ENCODE data around the gene PLCG2.

Gene PLCG2

DNA sequence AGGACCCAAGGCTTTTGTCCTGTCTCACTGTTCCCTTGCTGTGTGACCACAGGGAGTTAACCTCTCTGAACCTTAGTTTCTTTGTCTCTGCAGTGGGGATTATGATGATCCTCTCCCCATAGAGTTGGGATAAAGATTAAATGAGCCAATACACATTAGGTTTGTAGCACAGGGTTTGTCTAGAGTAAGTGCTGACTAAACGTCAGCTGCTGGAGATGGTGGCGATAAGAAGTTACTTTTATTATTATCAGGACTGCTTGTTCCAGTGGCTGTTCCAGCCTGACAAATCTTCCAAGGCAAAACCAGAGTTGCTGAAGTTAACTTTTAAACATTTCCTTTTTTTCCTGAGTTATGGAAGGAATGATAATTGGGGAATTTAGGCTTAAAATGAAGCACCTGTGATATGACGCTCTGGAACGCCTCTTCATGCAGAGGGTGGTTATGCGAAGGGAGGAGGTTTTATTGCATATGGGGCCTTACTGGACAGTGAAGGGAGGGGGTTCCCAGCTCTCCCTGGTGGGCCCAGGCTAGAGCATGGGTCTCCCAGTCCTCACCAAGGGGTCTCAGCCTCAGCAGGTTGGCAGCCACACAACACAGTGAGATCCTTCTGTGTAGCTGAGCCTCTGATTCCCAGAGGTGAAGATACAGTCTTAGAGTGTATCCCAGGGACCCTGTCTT, 35.8 kb downstream of the PLCG2 start:
- POLR2A ChIA-PET, result no interaction called here
- CTCF ChIA-PET, result no interaction called here

DNA sequence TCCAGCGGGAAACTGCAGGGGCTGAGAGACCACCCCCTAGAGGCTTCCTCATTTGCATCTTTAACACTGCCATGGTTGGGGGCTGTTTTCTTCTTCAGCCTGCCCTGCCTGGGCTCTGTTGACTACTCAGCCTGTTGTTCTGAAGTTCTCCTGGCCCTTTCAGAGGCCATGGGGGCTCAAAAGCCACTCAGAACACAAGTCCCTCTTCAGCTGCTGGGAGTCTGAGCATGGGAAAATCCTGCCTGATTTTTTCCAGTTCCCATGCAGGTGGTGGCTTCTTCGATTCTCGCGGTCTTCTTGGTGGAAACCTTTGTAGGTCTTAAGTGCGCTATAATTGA, 36.3 kb downstream of the PLCG2 start:
- TF ChIP-seq, protein P1, sequence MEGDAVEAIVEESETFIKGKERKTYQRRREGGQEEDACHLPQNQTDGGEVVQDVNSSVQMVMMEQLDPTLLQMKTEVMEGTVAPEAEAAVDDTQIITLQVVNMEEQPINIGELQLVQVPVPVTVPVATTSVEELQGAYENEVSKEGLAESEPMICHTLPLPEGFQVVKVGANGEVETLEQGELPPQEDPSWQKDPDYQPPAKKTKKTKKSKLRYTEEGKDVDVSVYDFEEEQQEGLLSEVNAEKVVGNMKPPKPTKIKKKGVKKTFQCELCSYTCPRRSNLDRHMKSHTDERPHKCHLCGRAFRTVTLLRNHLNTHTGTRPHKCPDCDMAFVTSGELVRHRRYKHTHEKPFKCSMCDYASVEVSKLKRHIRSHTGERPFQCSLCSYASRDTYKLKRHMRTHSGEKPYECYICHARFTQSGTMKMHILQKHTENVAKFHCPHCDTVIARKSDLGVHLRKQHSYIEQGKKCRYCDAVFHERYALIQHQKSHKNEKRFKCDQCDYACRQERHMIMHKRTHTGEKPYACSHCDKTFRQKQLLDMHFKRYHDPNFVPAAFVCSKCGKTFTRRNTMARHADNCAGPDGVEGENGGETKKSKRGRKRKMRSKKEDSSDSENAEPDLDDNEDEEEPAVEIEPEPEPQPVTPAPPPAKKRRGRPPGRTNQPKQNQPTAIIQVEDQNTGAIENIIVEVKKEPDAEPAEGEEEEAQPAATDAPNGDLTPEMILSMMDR (IDR thresholded peaks at IDR 0.05; ENCODE audit: insufficient read depth, low read length, missing control alignments), result no peak
- no peak for DNase-seq (ENCODE audit: low read depth, low spot score)
- POLR2A ChIA-PET, result no interaction called here
- CTCF ChIA-PET, result no interaction called here
- H3K4me3 ChIP-seq (ENCODE audit: low read depth, low read length), result no peak overlapping the region

More for the DNA sequence above, 35.8 kb downstream of the PLCG2 start:
- DNase-seq (ENCODE audit: low read depth, low spot score), result no peak
- H3K4me3 ChIP-seq (ENCODE audit: low read depth, low read length), result no peak overlapping the region
- TF ChIP-seq, protein P1 (IDR thresholded peaks at IDR 0.05; ENCODE audit: insufficient read depth, low read length, missing control alignments), result no peak

DNA sequence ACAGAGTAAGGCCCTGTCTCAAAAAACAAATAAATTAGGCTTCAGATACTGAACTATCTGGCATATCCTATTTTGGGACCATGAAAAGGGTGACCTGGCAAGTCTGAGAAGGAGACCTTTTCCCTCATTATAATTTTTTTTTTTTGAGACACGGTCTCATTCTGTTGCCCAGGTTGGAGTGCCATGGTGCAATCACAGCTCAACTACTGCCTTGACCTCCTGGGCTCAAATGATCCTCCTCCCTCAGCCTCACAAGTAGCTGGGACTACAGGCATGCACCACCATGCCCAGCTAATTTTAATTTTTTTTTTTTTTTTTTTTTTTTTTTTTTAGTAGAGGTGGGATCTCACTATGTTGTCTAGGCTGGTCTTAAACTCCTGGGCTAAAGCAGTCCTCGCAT, 37.3 kb downstream of the PLCG2 start:
- CTCF ChIA-PET, result no interaction called here
- POLR2A ChIA-PET, result no interaction called here
- no peak overlapping the region for H3K4me3 ChIP-seq (ENCODE audit: low read depth, low read length)
- TF ChIP-seq, protein P1 (IDR thresholded peaks at IDR 0.05; ENCODE audit: insufficient read depth, low read length, missing control alignments), result no peak
- DNase-seq (ENCODE audit: low read depth, low spot score), result no peak

DNA sequence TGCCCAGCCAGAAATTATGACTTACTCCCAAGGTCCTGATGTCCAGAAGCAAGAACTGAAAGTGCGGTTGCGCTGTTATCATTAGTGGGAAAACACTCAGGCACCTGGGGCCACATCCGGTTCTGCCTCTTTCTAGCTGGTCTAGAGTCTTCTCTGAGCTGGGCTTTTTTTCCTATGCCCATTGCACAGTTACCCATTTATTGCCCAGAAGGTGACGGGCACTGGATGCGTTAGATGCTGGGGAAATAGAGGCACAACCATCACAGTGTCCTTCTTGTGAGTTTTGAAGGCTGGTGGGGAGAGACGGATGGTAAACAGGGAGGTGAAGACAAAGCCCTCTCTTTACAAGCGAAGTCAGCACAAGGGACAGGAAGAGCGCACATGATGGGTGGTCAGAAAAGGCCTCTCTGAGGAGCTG, 37.7 kb downstream of the PLCG2 start:
- TF ChIP-seq, protein P1 (IDR thresholded peaks at IDR 0.05; ENCODE audit: insufficient read depth, low read length, missing control alignments), result no peak
- no peak overlapping the region for H3K4me3 ChIP-seq (ENCODE audit: low read depth, low read length)
- POLR2A ChIA-PET, result no interaction called here
- CTCF ChIA-PET, result no interaction called here
- DNase-seq (ENCODE audit: low read depth, low spot score), result no peak

DNA sequence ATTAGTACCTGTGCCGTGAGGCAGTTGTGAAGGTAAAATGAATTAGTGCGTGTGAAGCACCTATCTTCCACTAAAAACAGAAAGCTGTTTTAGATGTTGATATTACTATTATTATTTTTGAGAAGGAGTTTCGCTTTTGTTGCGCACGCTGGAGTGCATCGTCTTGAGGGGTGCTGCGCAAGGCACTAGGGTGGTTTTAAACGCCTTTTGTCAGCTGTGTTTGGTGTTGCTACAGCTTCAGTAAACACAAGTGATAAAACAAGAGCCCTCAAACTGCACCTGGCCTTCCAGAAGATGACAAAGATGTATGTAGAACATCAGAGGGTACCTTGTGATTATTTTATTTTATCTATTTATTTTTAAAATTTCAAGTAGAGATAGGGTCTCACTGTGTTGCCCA, 38.2 kb downstream of the PLCG2 start:
- ChIA-PET POLR2A (no interaction called here), CTCF (no interaction called here)
- H3K4me3 ChIP-seq (ENCODE audit: low read depth, low read length), result no peak overlapping the region
- no peak for DNase-seq (ENCODE audit: low read depth, low spot score)
- TF ChIP-seq, protein P1 (IDR thresholded peaks at IDR 0.05; ENCODE audit: insufficient read depth, low read length, missing control alignments), result no peak

DNA sequence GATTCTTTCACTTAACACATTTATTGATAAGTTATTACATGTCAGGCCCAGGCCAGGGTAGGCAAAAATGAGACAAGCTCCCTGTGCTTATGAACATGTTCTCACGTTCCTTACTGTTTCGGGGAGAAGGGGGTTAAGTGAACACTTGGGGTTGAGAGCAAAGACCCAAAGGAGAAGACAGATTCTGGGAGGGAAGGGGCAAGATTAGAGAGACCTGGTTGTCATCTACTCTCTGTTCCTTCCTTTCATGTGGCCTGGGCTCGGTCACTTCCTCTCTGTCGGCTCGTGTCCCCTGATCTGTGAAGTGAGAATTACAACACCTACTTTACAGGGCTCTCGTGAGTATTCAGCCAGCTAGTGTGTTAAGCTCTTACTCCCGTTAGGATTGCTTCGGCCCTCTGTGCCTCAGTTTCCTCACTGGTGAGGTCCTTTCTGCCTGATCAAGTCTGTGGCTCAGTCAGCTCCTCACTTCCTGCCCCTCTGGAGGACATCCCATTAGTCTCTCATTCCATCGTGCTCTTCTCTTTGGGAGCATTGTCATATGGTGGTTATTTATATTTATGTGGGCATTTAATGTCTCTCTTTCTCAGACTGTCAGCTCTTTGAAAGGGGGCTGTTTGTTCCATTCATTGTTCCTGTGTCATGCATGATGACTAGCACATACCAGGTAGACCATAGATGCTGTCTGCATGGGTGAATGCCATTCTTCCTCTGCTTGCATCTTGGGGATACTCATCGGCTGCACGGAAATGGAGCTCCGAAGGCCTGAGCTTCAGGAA, 38.9 kb downstream of the PLCG2 start:
- ChIA-PET POLR2A (no interaction called here), CTCF (no interaction called here)
- TF ChIP-seq, protein P1 (IDR thresholded peaks at IDR 0.05; ENCODE audit: insufficient read depth, low read length, missing control alignments), result no peak
- DNase-seq (ENCODE audit: low read depth, low spot score), result no peak
- H3K4me3 ChIP-seq (ENCODE audit: low read depth, low read length), result no peak overlapping the region

Measured in AG04449 (cell line).